Activated CD8-positive, alpha-beta memory T cell treated with anti-CD3 and anti-CD28 coated beads for 36 hours (primary cell): ENCODE data around the gene KCNK4. TPM values are rescaled to one million over a fixed set of nuclear protein-coding genes. Genes with fewer than 3 reads are reported as not detected.

ENCODE experiments used
- CTCF ChIA-PET: fragments of 350-600 bp; sonication (Branson Sonifier 250); formaldehyde crosslinking; loops from one replicate; lab custom pipeline; 2021; ENCODE audit warnings: antibody characterized with exemption; lab: Charles Lee
- POLR2A ChIA-PET: fragments of 350-600 bp; sonication (Branson Sonifier 250); formaldehyde crosslinking; loops from one replicate; lab custom pipeline; 2021; ENCODE audit warnings: antibody characterized with exemption; lab: Charles Lee
- total RNA-seq, 2 experiments: library from RNA; stranded (reverse); gene quantifications; one replicate each; pipeline ENCODE4 v1.2.3, GENCODE V29; 2021

The KCNK4 gene
- total RNA-seq, 2 experiments from 2014 or later: not detected

DNA sequence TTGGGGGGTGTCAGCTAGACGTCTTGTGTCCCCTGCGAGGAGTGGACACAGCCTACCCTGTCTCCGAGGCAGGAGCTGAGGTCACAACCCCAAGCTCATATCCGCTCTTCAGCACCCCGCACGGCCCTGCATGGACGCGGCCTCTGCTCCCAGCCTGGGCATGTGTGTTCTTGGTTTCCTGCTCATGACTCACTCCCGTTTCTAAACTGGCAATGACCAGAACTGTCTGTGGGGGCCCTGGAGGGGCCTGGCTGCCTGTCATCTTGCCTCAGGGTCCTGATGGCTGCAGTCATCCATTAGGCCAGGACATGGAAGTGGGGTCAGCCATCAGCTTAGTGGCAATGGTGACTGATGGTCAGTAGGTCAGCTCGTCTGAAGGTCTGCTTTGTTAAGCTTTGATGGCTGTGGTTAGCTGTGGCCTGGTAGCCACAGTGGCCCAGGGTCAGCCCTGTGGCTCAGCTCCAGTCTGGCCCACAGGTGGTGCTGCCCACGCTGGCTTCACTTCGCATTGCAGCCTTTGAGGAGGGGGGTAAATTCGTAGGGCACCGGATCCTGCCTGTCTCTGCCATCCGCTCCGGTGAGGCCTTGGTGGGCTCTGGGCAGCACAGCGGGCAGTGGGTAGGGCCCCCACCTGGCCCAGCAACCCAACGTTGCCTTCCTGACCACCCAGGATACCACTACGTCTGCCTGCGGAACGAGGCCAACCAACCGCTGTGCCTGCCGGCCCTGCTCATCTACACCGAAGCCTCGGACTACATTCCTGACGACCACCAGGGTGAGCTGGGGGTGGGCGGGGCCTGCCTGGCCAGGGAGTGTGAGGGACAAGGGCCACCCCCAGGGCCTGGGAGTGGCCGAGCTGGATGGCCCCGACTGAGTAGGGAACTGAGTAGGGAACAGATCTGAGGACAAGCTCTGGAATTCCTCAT lies 27.8 kb upstream of the KCNK4 start:
- POLR2A ChIA-PET: interaction anchor here (0.5 kb wide), 1 partner anchor 18 kb away, joined by 5 read pairs; no protein-coding TSS in a partner anchor
- CTCF ChIA-PET: interaction anchor here (1.1 to 3.4 kb wide), 2 partner anchors 13 to 30 kb away, joined by 3 to 16 read pairs; partner anchors contain the start of gene PLCB3

- ChIA-PET POLR2A (no interaction called here), CTCF (interaction anchor here (1.0 to 3.4 kb wide), 4 partner anchors 13 to 40 kb away, joined by 3 to 16 read pairs (median 4); partner anchors contain the start of gene PLCB3)
Observed at GRCh38 chr11:64263947-64264317, 27.2 kb upstream of the KCNK4 start.

DNA sequence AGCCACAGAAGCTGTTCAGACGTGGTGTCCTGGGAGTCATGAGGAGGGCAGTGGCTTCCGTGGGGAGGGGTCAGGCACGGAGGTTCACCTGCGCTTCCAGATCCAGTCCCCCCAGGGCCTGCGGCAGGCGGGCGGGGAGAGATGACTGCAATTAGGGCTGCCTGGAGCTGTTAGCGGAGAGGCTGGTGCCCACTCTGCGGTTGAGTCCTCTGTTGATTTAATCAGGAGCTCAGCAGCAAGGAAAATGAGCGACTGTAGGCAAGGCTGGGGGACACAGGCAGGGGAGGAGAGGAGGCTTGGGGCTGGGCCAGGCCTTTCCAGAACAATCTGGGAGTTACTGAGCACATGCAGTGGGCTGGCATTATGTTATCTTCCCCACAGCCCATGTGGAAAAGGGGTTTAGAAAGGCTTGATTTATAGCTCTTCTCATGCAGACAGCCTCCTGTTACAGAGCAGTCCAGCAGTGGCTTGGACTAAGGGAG lies 26.7 kb upstream of the KCNK4 start:
- ChIA-PET POLR2A (interaction anchor here (0.5 kb wide), 1 partner anchor 11 kb away, joined by 7 read pairs; no protein-coding TSS in a partner anchor), CTCF (interaction anchor here (1.0 to 3.4 kb wide), 4 partner anchors 14 to 40 kb away, joined by 3 to 16 read pairs (median 4); partner anchors contain the start of gene PLCB3)

- ChIA-PET CTCF (interaction anchor here (1.0 to 3.4 kb wide), 3 partner anchors 15 to 39 kb away, joined by 3 to 16 read pairs (median 4); partner anchors contain the start of gene PLCB3), POLR2A (interaction anchor here (0.5 to 0.6 kb wide), 2 partner anchors 10 to 1349 kb away, joined by 3 to 7 read pairs; no protein-coding TSS in a partner anchor)
Observed at GRCh38 chr11:64265176-64266160, 25.6 kb upstream of the KCNK4 start.

GRCh38 chr11:64266339-64266738 lies 24.8 kb upstream of the KCNK4 start:
- ChIA-PET CTCF (interaction anchor here (1.1 to 4.1 kb wide), 2 partner anchors 11 to 16 kb away, joined by 3 to 39 read pairs; partner anchors contain the start of gene PLCB3), POLR2A (no interaction called here)

DNA sequence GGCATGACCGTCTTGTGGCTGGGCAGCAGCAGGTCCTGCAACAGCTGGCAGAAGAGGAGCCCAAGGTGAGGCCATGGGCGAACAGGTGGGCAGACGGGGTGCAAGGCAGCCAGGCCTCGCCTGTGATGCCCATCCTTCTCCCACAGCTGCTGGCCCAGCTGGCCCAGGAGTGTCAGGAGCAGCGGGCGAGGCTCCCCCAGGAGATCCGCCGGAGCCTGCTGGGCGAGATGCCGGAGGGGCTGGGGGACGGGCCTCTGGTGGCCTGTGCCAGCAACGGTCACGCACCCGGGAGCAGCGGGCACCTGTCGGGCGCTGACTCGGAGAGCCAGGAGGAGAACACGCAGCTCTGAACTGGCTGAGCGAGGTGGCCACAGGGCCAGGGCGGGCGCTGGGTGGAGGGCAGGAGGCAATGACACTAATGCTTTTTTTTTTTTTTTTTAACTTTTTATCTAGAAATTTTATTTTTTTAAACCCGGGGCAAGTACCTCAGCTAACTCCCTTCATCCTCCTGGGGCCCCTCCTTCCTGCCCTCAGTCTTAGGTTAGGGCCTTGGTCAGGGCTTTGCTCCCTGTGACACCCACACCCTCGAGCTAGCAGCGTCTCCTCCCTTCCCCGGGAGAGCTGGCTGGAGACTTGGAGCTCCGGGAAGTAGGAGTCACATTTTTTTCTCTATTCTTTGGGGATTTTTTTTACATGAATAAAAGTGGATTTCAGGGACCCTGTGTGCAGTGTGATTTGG lies 23.7 kb upstream of the KCNK4 start:
- ChIA-PET CTCF (interaction anchor here (0.7 to 4.1 kb wide), 8 partner anchors 10 to 63 kb away, joined by 3 to 39 read pairs (median 4); partner anchors contain the start of genes CATSPERZ, PLCB3, PRDX5 and TRMT112), POLR2A (interaction anchor here (0.7 to 4.3 kb wide), 5 partner anchors 15 to 61 kb away, joined by 3 to 20 read pairs (median 4); partner anchors contain the start of genes FKBP2, NUDT22, PLCB3 and TRPT1)

GRCh38 chr11:64268025-64268892 lies 22.8 kb upstream of the KCNK4 start:
- ChIA-PET POLR2A (interaction anchor here (0.5 to 4.3 kb wide), 10 partner anchors 10 to 1492 kb away, joined by 3 to 22 read pairs (median 8); partner anchors contain the start of genes BAD, FERMT3, FKBP2 and GPR137), CTCF (interaction anchor here (0.7 to 4.1 kb wide), 10 partner anchors 11 to 64 kb away, joined by 3 to 39 read pairs (median 5); partner anchors contain the start of genes CATSPERZ, FERMT3, PLCB3 and PPP1R14B)

DNA sequence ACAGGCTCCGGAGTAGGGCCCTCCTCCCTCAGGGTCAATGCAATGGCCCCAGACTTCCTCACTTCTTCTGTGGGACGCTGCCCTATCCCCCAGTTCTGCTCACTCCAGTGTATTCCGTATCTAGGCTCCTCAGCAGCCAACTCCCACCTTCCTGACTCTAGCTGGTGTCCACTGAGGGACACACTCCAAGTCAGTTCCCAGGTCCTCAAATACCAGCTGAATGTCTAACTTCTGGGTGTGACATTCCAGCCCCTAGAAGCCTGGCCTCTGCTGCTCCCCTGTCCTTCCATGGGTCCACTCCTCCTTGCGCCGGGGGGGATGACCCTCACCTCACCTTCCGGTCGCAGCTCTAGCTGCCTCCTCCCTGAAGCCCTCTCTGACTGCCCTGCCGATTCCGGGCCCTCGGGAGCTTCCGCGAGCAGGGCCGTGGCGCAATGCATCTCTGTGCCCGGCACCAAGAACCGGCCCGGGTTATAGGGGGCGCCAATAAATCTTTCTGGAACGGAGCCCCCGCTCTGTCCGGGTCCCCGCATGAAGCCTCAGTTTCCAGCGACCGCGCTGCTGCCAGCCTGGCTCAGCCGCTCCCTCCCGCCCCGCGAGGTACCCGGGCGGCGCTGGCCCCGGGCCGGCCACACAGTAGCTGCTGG lies 22.1 kb upstream of the KCNK4 start:
- ChIA-PET CTCF (interaction anchor here (0.6 to 4.1 kb wide), 10 partner anchors 12 to 64 kb away, joined by 3 to 39 read pairs (median 4); partner anchors contain the start of genes CATSPERZ, FERMT3, PLCB3 and PPP1R14B), POLR2A (interaction anchor here (0.5 to 4.3 kb wide), 8 partner anchors 11 to 1493 kb away, joined by 4 to 22 read pairs (median 18); partner anchors contain the start of genes BAD, FERMT3, FKBP2 and GPR137)

GRCh38 chr11:64269540-64270220 lies 21.4 kb upstream of the KCNK4 start:
- ChIA-PET CTCF (interaction anchor here (0.6 to 4.1 kb wide), 9 partner anchors 12 to 63 kb away, joined by 3 to 39 read pairs (median 6); partner anchors contain the start of genes CATSPERZ, ESRRA, FERMT3 and PLCB3), POLR2A (interaction anchor here (1.2 to 4.3 kb wide), 8 partner anchors 12 to 63 kb away, joined by 4 to 22 read pairs (median 18); partner anchors contain the start of genes BAD, ESRRA, FERMT3 and FKBP2)

- ChIA-PET POLR2A (interaction anchor here (0.7 kb wide), 1 partner anchor 10 kb away, joined by 7 read pairs; no protein-coding TSS in a partner anchor), CTCF (interaction anchor here (1.1 to 2.5 kb wide), 2 partner anchors 14 to 26 kb away, joined by 4 to 9 read pairs; no protein-coding TSS in a partner anchor)
Observed at GRCh38 chr11:64275031-64275800, 15.9 kb upstream of the KCNK4 start.

- CTCF ChIA-PET: interaction anchor here (1.1 to 2.5 kb wide), 2 partner anchors 14 to 25 kb away, joined by 4 to 9 read pairs; no protein-coding TSS in a partner anchor
- POLR2A ChIA-PET: no interaction called here
Observed at GRCh38 chr11:64275841-64276240, 15.3 kb upstream of the KCNK4 start.

- ChIA-PET CTCF (interaction anchor here (1.1 to 2.5 kb wide), 3 partner anchors 10 to 28 kb away, joined by 3 to 9 read pairs (median 4); no protein-coding TSS in a partner anchor), POLR2A (interaction anchor here (0.6 to 0.7 kb wide), 2 partner anchors 63 to 1481 kb away, joined by 3 to 4 read pairs; no protein-coding TSS in a partner anchor)
Observed at GRCh38 chr11:64276653-64277431, 14.3 kb upstream of the KCNK4 start.

DNA sequence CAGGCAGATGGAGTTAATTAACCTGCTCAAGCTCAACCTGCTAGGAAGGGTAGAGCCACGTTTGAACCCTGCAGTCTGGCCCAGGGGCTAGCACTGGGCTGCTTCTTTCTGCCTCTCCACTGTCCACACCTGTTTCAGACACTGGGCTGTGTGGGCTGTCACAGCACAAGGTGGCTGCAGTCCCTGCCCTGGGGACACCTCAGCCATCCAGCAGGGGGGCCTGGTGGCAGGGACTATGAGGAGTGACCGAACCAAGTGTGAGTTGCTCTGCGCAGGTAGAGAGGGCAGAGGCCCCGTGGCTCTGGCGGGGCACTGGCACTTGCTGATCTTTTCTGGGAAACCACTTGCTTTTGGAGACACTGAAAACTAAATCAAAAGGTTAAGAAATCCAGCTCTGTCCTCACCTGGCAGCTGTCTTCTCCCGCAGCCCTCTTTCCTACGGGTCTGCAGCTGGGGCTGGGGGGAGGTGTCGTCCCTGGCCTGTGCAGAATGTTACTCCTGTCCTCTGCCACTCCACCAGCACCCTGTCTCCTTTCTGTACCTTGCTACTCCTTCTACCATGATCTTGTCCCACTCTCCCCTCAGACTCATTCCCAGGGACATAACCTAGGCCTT lies 12.4 kb upstream of the KCNK4 start:
- CTCF ChIA-PET: interaction anchor here (1.1 kb wide), 1 partner anchor 25 kb away, joined by 4 read pairs; no protein-coding TSS in a partner anchor
- POLR2A ChIA-PET: no interaction called here
